ENCODE results near the gene DLX4.

The DLX4 gene

DNA sequence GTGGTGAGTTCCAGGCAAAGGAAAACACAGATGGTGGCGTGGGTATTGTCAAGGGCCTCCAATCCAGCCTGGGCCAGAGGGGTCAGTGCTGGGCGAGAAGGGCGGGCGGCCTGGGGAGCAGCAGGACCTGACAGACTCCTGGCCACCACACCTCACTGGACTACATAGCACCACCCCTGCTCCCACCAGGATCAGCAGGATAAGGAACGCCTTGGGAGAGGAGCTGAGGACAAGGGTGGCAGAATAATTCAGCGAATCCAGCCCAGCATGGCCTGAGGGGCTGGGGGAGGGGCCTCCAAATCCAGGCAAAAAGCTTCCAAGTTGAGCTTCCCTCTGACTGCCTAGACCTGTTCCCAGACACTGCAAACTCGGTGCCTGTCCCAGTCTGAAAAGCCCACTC is 6.5 kb downstream of the DLX4 start:
- no peak overlapping the region for H3K4me3 ChIP-seq (ENCODE audit: low read depth, low read length)
- H3K27me3 ChIP-seq (ENCODE audit: insufficient read depth, low read depth, severe bottlenecking) = no peaks in the 10 kb centered on the region
- TF ChIP-seq, protein P1, sequence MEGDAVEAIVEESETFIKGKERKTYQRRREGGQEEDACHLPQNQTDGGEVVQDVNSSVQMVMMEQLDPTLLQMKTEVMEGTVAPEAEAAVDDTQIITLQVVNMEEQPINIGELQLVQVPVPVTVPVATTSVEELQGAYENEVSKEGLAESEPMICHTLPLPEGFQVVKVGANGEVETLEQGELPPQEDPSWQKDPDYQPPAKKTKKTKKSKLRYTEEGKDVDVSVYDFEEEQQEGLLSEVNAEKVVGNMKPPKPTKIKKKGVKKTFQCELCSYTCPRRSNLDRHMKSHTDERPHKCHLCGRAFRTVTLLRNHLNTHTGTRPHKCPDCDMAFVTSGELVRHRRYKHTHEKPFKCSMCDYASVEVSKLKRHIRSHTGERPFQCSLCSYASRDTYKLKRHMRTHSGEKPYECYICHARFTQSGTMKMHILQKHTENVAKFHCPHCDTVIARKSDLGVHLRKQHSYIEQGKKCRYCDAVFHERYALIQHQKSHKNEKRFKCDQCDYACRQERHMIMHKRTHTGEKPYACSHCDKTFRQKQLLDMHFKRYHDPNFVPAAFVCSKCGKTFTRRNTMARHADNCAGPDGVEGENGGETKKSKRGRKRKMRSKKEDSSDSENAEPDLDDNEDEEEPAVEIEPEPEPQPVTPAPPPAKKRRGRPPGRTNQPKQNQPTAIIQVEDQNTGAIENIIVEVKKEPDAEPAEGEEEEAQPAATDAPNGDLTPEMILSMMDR (IDR thresholded peaks at IDR 0.05; ENCODE audit: low read depth, low read length) = no peak
- no peaks in the 10 kb centered on the region for H3K9me3 ChIP-seq (ENCODE audit: severe bottlenecking)
- peak overlapping the region; percentile 55 for H3K27ac ChIP-seq
- DNase-seq = peak; percentile 73
- H3K36me3 ChIP-seq = no peaks in the 10 kb centered on the region

DNA sequence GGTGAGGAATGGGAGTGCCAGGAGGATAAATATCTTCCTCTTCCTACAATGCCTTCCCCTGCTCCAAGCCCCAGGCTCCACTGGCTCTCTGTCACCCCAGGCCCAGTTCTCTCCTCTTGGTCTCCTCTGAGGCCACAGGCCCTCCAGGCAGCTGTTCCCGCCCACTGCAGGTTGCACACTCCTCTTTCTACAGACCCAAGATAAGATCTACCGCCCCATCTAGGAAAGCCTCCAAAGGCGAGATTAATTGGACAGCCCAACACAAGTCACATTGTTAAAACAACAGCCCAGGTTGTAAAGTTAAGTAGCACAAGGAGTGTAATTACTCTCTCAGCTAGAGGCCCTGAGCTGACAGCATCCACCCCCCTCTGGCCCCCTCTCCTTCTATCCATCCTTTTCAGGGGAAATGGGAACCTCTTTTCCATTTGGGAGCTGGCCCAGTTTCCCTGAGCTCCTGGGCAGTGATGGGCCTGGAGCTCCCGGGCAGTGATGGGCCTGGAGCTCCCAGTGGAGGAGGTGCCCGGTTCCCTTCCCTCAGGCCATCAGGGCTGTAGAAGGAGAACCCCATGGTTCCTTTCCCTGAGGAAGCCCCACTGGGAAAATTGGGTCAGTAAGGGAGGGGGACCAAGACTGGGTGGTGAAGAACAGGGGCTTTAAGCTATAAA is 7.3 kb downstream of the DLX4 start:
- Histone ChIP-seq H3K27ac (peak overlapping the region; percentile 55), H3K4me3 (ENCODE audit: low read depth, low read length) (no peak overlapping the region), H3K27me3 (ENCODE audit: insufficient read depth, low read depth, severe bottlenecking) (no peaks in the 10 kb centered on the region), H3K36me3 (no peaks in the 10 kb centered on the region), H3K9me3 (ENCODE audit: severe bottlenecking) (no peaks in the 10 kb centered on the region)
- TF ChIP-seq, protein P1 (IDR thresholded peaks at IDR 0.05; ENCODE audit: low read depth, low read length) = no peak
- peak; percentile 66 for DNase-seq

DNA sequence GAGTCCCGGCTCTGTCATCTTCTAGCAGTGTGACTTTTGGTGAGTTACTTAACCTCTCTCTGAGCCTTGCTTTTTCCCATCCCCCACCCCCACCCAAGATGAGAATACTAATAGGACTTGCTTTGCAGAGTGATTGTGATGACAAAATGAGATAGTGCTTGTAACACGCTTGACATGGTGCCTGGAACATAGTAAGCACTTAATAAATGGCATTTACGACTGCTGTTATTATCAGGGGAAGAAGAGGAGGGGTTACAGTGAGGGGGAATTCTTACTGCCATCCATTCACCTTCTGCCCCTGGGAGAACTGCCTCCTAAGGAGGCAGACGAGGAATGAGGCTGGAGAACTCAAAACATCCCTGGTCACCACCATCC is 7.8 kb downstream of the DLX4 start:
- Histone ChIP-seq H3K9me3 (ENCODE audit: severe bottlenecking) (no peaks in the 10 kb centered on the region), H3K36me3 (no peaks in the 10 kb centered on the region), H3K27me3 (ENCODE audit: insufficient read depth, low read depth, severe bottlenecking) (no peaks in the 10 kb centered on the region), H3K4me3 (ENCODE audit: low read depth, low read length) (no peak overlapping the region), H3K27ac (no peak overlapping the region)
- TF ChIP-seq, protein P1 (IDR thresholded peaks at IDR 0.05; ENCODE audit: low read depth, low read length) = no peak
- DNase-seq = no peak

DNA sequence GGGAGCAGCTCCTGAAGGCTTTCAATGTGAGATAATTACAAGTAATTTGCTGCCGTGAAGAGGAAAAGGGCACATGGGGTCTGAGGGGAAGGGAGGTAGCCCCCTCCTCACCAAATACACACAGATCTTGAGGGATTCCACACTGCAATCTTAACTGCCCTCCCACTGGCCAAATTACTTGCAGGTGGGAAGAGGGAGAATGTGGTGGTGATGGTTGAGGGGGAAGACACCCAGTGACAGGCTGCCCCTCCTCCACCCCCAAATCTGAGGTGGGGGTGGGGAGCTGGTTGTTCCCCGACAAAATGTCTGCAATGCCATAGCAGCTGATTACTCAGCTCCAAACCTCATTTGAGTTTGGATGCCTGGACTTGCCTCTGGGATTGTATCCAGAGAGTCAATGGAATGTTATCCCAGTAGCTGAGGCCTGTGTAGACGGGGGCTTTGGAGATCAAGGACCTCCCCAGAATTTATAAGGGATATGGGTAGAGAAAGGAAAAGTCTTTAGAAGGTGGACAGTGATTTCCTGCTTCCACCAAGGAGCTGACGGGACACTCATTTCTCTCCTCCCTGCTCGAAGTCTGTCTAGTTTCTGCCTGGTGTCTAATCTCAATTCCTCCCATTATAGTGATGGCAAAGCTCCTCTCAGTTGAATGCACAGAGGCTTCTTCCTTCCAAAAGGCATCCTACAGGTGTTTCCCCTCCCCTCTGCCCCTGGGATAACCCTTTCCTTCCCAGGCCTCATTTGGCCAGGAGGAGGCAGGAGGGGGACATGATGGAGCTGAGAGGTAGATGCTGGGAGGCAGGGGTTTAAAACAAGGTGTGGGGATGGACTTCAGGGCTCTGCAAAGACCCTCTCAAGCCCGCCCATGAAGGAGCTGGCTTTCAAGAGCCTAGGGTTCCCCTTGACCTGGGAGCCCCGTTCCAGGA is 8.7 kb downstream of the DLX4 start:
- Histone ChIP-seq H3K36me3 (no peaks in the 10 kb centered on the region), H3K9me3 (ENCODE audit: severe bottlenecking) (no peaks in the 10 kb centered on the region), H3K4me3 (ENCODE audit: low read depth, low read length) (no peak overlapping the region), H3K27ac (no peak overlapping the region), H3K27me3 (ENCODE audit: insufficient read depth, low read depth, severe bottlenecking) (no peaks in the 10 kb centered on the region)
- TF ChIP-seq, protein P1 (IDR thresholded peaks at IDR 0.05; ENCODE audit: low read depth, low read length) = peak; percentile 16; the same call in 1 of the 2 replicates
- DNase-seq = no peak

DNA sequence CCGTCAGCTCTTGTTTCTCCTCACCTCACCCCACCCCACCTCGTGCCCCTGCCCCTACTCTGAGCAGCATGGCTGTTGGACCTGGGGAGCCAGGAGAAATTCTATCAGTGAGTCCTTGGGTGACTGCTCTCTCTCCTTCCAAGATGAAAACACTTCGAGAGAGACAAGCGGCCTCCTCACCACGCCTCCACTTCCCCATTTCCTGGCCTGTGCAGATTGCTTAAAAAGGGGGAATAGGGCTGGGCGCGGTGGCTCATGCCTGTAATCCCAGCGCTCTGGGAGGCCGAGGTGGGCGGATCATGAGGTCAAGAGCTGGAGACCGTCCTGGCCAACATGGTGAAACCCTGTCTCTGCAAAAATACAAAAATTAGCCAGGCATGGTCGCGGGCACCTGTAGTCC is 9.5 kb downstream of the DLX4 start:
- TF ChIP-seq, protein P1 (IDR thresholded peaks at IDR 0.05; ENCODE audit: low read depth, low read length) = no peak
- Histone ChIP-seq H3K4me3 (ENCODE audit: low read depth, low read length) (no peak overlapping the region), H3K27ac (no peak overlapping the region), H3K27me3 (ENCODE audit: insufficient read depth, low read depth, severe bottlenecking) (no peaks in the 10 kb centered on the region), H3K9me3 (ENCODE audit: severe bottlenecking) (no peaks in the 10 kb centered on the region), H3K36me3 (no peaks in the 10 kb centered on the region)
- DNase-seq = no peak
